ENCODE results near the gene RAB11FIP5.

DNA sequence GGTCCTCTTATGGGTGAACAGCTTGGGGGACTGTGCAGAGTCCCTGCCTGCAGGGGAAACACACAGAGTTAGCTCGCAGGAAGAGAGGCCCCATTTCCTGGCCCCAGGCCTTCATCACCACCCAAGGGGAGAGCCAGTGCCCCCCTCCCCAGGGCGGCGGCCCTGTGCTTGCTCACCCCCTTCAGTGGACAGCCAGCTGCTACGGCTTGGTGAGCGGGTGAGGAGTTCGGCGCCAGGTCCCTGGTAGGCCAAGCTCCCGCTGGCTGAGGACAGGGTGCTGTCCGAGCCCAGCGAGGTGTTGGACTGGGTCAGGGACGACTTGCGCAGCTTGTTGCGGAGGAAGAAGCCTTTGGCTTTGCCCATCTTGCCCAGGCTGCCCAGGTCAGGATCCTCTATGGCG is 24.0 kb downstream of the RAB11FIP5 start:
- TF ChIP-seq POLR2A (IDR thresholded peaks at IDR 0.05) (no peak), CTCF (IDR thresholded peaks at IDR 0.05 in 4 of 5, conservative IDR thresholded peaks at IDR 0.05 in 1 of 5) (no peak)
